ENCODE data around the gene LPCAT2. TPM values are rescaled to one million over a fixed set of nuclear protein-coding genes. Genes with fewer than 3 reads are reported as not detected.

Gene LPCAT2
- total RNA-seq, 2 experiments from 2014 or later, result 0.37 to 0.59 TPM

DNA sequence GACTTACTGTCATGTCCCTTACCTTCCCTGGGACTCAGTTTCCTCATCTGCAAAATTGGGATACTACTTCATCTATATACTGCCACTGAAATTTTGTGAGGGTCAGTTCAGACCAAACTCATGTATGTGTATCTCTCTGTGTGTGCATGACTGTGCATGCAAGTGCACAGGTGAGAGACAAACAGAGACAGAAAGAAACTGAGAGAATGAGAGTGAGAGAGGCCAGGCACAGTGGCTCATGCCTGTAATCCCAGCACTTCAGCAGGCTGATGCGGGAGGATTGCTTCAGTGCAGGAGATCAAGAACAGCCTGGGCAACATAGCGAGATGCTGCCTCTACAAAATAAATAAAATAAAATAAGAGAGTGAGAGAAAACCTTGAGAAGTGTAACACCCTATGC lies 114.8 kb downstream of the LPCAT2 start:
- DNase-seq, result no peak
- ChIA-PET CTCF (no interaction called here), POLR2A (no interaction called here)
- Mint-ChIP-seq H3K27me3 (peaks cover 8% of the 10 kb centered on the region), H3K4me1 (no peaks in the 10 kb centered on the region), H3K36me3 (ENCODE audit: low read depth) (no peaks in the 10 kb centered on the region), H3K4me3 (no peak overlapping the region), H3K9me3 (ENCODE audit: low read depth) (no peaks in the 10 kb centered on the region), H3K27ac (no peak overlapping the region)
- intact Hi-C loops (cut with DNase I, micrococcal nuclease), result no loop called here
- ATAC-seq, result no peak

DNA sequence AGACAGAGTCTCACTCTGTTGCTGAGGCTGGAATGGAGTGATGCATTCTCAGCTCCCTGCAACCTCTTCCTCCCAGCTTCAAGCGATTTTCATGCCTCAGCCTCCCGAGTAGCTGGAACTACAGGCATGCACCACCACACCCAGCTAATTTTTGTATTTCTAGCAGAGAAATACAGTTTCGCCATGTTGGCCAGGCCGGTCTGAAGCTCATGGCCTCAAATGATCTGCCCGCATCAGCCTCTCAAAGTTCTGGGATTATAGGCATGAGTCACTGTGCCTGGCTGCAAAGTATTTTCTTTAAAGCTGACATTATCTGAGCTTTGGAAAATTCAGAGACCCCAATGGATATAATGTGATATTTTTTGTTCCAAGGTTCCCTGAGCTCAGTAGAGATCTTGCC lies 115.8 kb downstream of the LPCAT2 start:
- no peak for DNase-seq
- intact Hi-C loops (cut with DNase I, micrococcal nuclease), result no loop called here
- Mint-ChIP-seq H3K4me3 (no peak overlapping the region), H3K36me3 (ENCODE audit: low read depth) (no peaks in the 10 kb centered on the region), H3K27ac (no peak overlapping the region), H3K27me3 (peaks cover 8% of the 10 kb centered on the region), H3K4me1 (no peaks in the 10 kb centered on the region), H3K9me3 (ENCODE audit: low read depth) (no peaks in the 10 kb centered on the region)
- no peak for ATAC-seq
- ChIA-PET POLR2A (no interaction called here), CTCF (no interaction called here)

DNA sequence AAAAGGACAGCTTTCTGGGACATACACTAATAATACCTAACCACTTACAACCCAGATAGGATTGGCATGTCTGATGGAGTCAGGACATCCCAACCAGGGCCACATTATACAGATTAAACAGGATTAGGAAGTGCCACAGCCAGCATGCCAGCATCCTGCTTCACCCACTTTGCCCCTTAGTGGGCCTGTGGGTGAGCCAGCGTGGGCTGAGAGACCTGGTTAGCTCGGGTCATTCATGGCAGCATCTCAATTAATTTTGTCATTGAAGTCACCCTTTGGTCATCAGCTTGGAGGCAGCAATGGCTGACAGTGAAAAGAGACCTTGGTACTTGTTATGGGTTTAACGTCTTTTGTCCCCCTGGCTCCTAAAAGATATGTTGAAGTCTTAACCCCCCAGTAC lies 117.0 kb downstream of the LPCAT2 start:
- Mint-ChIP-seq H3K27ac (no peak overlapping the region), H3K4me1 (no peaks in the 10 kb centered on the region), H3K27me3 (peaks cover 7% of the 10 kb centered on the region), H3K36me3 (ENCODE audit: low read depth) (no peaks in the 10 kb centered on the region), H3K4me3 (no peak overlapping the region), H3K9me3 (ENCODE audit: low read depth) (no peaks in the 10 kb centered on the region)
- DNase-seq (no peak), ATAC-seq (no peak)
- intact Hi-C loops (cut with DNase I, micrococcal nuclease), result no loop called here
- CTCF ChIA-PET, result interaction anchor here (0.6 to 0.8 kb wide), 3 partner anchors 14 to 105 kb away, joined by 3 read pairs; no protein-coding TSS in a partner anchor
- POLR2A ChIA-PET, result no interaction called here

DNA sequence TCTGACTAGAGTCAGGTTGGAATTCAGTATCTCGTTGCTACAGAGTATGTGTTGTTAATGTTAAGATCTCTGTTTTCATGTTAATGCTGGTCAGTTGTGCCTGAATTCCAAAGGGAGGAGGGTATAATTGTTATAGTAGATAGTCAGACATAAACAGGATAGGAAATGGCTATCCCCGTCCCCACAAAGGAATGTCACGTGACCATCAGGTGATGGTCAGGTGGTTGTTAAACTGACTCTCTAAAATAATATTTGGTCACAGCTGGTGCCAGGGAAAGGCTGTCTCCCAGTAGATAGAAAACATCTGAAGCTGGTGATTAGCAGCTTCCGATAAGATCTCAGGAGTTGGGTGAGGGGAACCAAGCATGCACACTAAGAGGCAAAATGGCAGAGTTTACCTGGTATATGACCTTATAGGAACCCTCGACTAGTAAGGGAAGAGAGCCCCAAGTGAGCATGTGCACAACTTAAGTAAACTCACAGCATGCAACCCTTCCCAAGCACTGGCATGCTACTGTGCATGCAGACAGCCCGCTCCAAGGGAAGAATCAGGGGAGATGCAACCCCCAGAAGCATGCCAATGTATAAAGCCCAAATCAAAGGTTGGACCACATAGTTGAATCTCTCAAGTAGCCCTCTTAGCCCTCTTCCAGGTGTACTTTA lies 119.6 kb downstream of the LPCAT2 start:
- ATAC-seq (no peak), DNase-seq (no peak)
- intact Hi-C loops (cut with DNase I, micrococcal nuclease), result no loop called here
- Mint-ChIP-seq H3K36me3 (ENCODE audit: low read depth) (no peaks in the 10 kb centered on the region), H3K27ac (no peak overlapping the region), H3K4me3 (no peak overlapping the region), H3K9me3 (ENCODE audit: low read depth) (no peaks in the 10 kb centered on the region), H3K27me3 (peaks cover 10% of the 10 kb centered on the region), H3K4me1 (no peaks in the 10 kb centered on the region)
- CTCF ChIA-PET, result no interaction called here
- POLR2A ChIA-PET, result no interaction called here

DNA sequence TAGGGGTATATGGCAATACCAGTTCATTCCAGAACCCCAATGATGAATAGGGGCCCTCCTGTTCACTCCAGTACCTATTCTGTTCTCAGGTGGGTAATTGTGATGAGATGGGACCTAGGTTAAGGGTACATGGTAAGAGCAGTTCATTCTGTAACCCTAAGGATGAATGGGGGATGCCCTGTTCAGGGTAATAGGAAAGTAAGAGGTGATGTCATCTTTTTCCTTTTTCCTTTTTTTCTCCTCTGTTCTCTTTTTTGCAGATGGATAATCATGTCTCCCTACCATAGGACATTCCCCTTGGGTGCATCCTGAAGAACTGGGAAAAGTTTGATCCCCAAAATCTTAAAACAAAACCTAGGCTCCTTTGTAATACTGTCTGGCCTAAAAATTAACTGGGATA lies 121.9 kb downstream of the LPCAT2 start:
- Mint-ChIP-seq H3K4me3 (no peak overlapping the region), H3K9me3 (ENCODE audit: low read depth) (no peaks in the 10 kb centered on the region), H3K27me3 (peaks cover 11% of the 10 kb centered on the region), H3K4me1 (no peaks in the 10 kb centered on the region), H3K27ac (no peak overlapping the region), H3K36me3 (ENCODE audit: low read depth) (no peaks in the 10 kb centered on the region)
- ChIA-PET CTCF (no interaction called here), POLR2A (no interaction called here)
- intact Hi-C loops (cut with DNase I, micrococcal nuclease), result no loop called here
- ATAC-seq (no peak), DNase-seq (no peak)

DNA sequence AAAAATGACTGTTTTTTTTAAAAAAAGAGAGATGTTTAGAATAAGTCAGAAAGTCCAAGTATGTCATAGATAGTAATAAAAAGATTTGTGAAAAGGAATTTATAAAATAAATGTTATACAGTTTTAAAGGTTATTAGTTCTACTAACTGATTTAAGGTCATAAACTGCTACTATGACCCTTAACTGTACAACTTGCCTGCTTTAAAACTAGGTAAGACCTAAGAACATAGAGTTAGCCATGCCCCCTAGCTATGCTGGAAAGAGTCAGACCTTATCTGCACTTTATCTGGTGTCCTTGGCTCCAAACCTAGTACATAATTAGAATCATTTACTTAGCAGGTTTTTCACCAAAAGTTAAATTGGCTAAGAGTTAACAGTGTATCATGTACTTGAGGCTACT lies 123.4 kb downstream of the LPCAT2 start:
- H3K4me1 Mint-ChIP-seq, result no peaks in the 10 kb centered on the region
- ChIA-PET CTCF (no interaction called here), POLR2A (no interaction called here)
- no peak overlapping the region for H3K27ac Mint-ChIP-seq
- ATAC-seq, result no peak
- intact Hi-C loops (cut with DNase I, micrococcal nuclease), result no loop called here
- DNase-seq, result no peak
- H3K36me3 Mint-ChIP-seq (ENCODE audit: low read depth), result no peaks in the 10 kb centered on the region
- H3K27me3 Mint-ChIP-seq, result peaks cover 15% of the 10 kb centered on the region
- H3K4me3 Mint-ChIP-seq, result no peak overlapping the region
- no peaks in the 10 kb centered on the region for H3K9me3 Mint-ChIP-seq (ENCODE audit: low read depth)

DNA sequence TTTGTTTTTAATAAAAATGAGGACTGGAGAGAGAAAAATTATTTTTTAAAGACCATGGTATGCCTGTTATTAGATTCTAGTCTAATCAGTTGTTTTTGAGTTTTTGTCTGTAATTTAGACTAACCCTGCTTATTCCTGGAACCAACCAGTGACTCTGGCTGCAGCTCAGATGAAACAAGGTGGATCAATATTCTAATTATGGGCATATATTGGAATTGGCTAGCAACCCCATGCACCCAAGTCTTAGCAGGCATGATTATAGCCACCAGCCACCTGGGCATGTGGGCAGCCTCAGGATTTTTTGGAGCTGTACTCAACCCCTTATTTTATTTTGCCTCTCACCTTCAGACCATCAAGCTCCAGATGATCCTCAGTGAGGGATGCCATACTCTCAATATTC lies 125.3 kb downstream of the LPCAT2 start:
- H3K4me3 Mint-ChIP-seq, result no peak overlapping the region
- H3K9me3 Mint-ChIP-seq (ENCODE audit: low read depth), result no peaks in the 10 kb centered on the region

More for the DNA sequence above, 125.3 kb downstream of the LPCAT2 start:
- DNase-seq (no peak), ATAC-seq (no peak)
- ChIA-PET POLR2A (no interaction called here), CTCF (no interaction called here)
- intact Hi-C loops (cut with DNase I, micrococcal nuclease), result no loop called here
- H3K4me1 Mint-ChIP-seq, result no peaks in the 10 kb centered on the region
- H3K36me3 Mint-ChIP-seq (ENCODE audit: low read depth), result no peaks in the 10 kb centered on the region
- H3K27ac Mint-ChIP-seq, result no peak overlapping the region
- H3K27me3 Mint-ChIP-seq, result peaks cover 15% of the 10 kb centered on the region

Other genes with a start within 250 kb of the LPCAT2 start
- gene IRX6, start 184.9 kb upstream of the LPCAT2 start, total RNA-seq, result not detected
- not detected for gene MMP2, start 29.9 kb upstream of the LPCAT2 start, total RNA-seq
- not detected for gene CAPNS2, start 57.6 kb downstream of the LPCAT2 start, total RNA-seq
- gene SLC6A2, start 146.9 kb downstream of the LPCAT2 start, total RNA-seq, result not detected